HepG2 (cell line): ENCODE results near the gene SAP25. TPM values are rescaled to one million over a fixed set of nuclear protein-coding genes. Genes with fewer than 3 reads are reported as not detected.

Source experiments
- ATM ChIP-seq: fragments of 450-650 bp; IDR thresholded peaks from 2 replicates; pipeline ENCODE4 v1.7.1; 2017; ENCODE audit warnings: mild to moderate bottlenecking, borderline replicate concordance
- FOXA1 ChIP-seq, 2 experiments: fragments of 450-650 bp in 1 of 2; sonication (generic) in 1 of 2; formaldehyde crosslinking in 1 of 2; IDR thresholded peaks; 2 replicates each; pipeline versions ENCODE4 v1.4.0 to v1.6.1; 2016 to 2020; ENCODE audit warnings: missing genetic modification reagents in 1 of 2
- MEIS2 ChIP-seq: sonication (generic); formaldehyde crosslinking; IDR thresholded peaks from 2 replicates; pipeline ENCODE4 v1.9.0; 2021; ENCODE audit warnings: mild to moderate bottlenecking, missing genetic modification reagents
- ONECUT2 ChIP-seq: sonication (generic); formaldehyde crosslinking; IDR thresholded peaks from 2 replicates; pipeline ENCODE4 v1.4.0; 2020; ENCODE audit warnings: missing genetic modification reagents
- PHB2 ChIP-seq: fragments of 450-650 bp; IDR thresholded peaks from 2 replicates; pipeline ENCODE4 v1.6.1; 2018; ENCODE audit not compliant: partially characterized antibody
- SALL1 ChIP-seq: sonication (generic); formaldehyde crosslinking; IDR thresholded peaks from 2 replicates; pipeline ENCODE4 v1.8.0; 2022; ENCODE audit warnings: mild to moderate bottlenecking, missing genetic modification reagents
- ZNF12 ChIP-seq: sonication (generic); formaldehyde crosslinking; IDR thresholded peaks from 2 replicates; pipeline ENCODE4 v1.5.0; 2020; ENCODE audit warnings: missing genetic modification reagents
- ZNF136 ChIP-seq: sonication (generic); formaldehyde crosslinking; IDR thresholded peaks from 2 replicates; pipeline ENCODE4 v1.8.1; 2022; ENCODE audit warnings: low read depth, mild to moderate bottlenecking, moderate library complexity, missing genetic modification reagents
- ZNF225 ChIP-seq: sonication (generic); formaldehyde crosslinking; IDR thresholded peaks from 2 replicates; pipeline ENCODE4 v1.4.0; 2020; ENCODE audit warnings: mild to moderate bottlenecking, missing genetic modification reagents
- ZNF737 ChIP-seq: sonication (generic); formaldehyde crosslinking; IDR thresholded peaks from 2 replicates; pipeline ENCODE4 v1.5.0; 2020; ENCODE audit warnings: missing genetic modification reagents, mild to moderate bottlenecking, borderline replicate concordance
- ZNF788 ChIP-seq: sonication (generic); formaldehyde crosslinking; IDR thresholded peaks from 2 replicates; pipeline ENCODE4 v1.5.0; 2020; ENCODE audit warnings: mild to moderate bottlenecking, missing genetic modification reagents, borderline replicate concordance
- ZNF850 ChIP-seq: sonication (generic); formaldehyde crosslinking; conservative IDR thresholded peaks from 2 replicates; pipeline ENCODE4 v1.9.0; 2021; ENCODE audit warnings: mild to moderate bottlenecking, missing genetic modification reagents
- ZZZ3 ChIP-seq: sonication (generic); formaldehyde crosslinking; IDR thresholded peaks from 2 replicates; pipeline ENCODE4 v1.4.0; 2020; ENCODE audit warnings: missing genetic modification reagents, mild to moderate bottlenecking, borderline replicate concordance
- polyA plus RNA-seq, 8 experiments: library from polyadenylated mRNA; depleted of rRNA in 3 of 8; stranded (reverse) in 7 of 8; unstranded in 1 of 8; fragments of >200 nt; fragmentation: Illumina TruSeq in 4 of 8; extraction: Trizol in 4 of 8; gene quantifications; 2 replicates each; pipeline versions ENCODE4 v1.2.1 to v1.2.3, GENCODE V29; 2011 to 2016; ENCODE audit warnings: low read depth in 4 of 8, missing spikeins in 1 of 8, mixed read lengths in 1 of 8; ENCODE audit not compliant: insufficient read depth in 1 of 8
- total RNA-seq, 5 experiments: library from RNA; depleted of rRNA; stranded (reverse); fragments of >200 nt; fragmentation: Illumina TruSeq; extraction: Trizol; gene quantifications; 2 replicates each; pipeline ENCODE4 v1.2.3, GENCODE V29; 2016; ENCODE audit warnings: low read depth in 1 of 5
- TF ChIP-seq, protein P1 (sequence below): sonication (generic); formaldehyde crosslinking; IDR thresholded peaks from 2 replicates; pipeline ENCODE4 v1.4.0; 2020; ENCODE audit warnings: missing genetic modification reagents
- TF ChIP-seq, protein P2 (sequence below): sonication (generic); formaldehyde crosslinking; IDR thresholded peaks from 2 replicates; pipeline ENCODE4 v1.5.0; 2020; ENCODE audit warnings: mild to moderate bottlenecking, missing genetic modification reagents
- TF ChIP-seq, protein P3 (sequence below): sonication (generic); formaldehyde crosslinking; IDR thresholded peaks from 2 replicates; pipeline ENCODE4 v1.5.0; 2020; ENCODE audit warnings: mild to moderate bottlenecking, missing genetic modification reagents, borderline replicate concordance
- TF ChIP-seq, protein P4 (sequence below): sonication (generic); formaldehyde crosslinking; IDR thresholded peaks from 2 replicates; pipeline ENCODE4 v1.4.0; 2020; ENCODE audit warnings: missing genetic modification reagents, borderline replicate concordance

Gene SAP25
- total and polyA plus RNA-seq, 2 of the 13 experiments (the other 11 are each of a cell fraction or from before 2014, with no cell fraction given), result 0.15 to 0.20 TPM

- TF ChIP-seq, protein P1, sequence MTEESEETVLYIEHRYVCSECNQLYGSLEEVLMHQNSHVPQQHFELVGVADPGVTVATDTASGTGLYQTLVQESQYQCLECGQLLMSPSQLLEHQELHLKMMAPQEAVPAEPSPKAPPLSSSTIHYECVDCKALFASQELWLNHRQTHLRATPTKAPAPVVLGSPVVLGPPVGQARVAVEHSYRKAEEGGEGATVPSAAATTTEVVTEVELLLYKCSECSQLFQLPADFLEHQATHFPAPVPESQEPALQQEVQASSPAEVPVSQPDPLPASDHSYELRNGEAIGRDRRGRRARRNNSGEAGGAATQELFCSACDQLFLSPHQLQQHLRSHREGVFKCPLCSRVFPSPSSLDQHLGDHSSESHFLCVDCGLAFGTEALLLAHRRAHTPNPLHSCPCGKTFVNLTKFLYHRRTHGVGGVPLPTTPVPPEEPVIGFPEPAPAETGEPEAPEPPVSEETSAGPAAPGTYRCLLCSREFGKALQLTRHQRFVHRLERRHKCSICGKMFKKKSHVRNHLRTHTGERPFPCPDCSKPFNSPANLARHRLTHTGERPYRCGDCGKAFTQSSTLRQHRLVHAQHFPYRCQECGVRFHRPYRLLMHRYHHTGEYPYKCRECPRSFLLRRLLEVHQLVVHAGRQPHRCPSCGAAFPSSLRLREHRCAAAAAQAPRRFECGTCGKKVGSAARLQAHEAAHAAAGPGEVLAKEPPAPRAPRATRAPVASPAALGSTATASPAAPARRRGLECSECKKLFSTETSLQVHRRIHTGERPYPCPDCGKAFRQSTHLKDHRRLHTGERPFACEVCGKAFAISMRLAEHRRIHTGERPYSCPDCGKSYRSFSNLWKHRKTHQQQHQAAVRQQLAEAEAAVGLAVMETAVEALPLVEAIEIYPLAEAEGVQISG (CRISPR knock-in tag), result no peak
- TF ChIP-seq ZNF737 (CRISPR knock-in tag) (no peak), MEIS2 (CRISPR knock-in tag) (peak; percentile 86; the same call in 1 of the 2 replicates), ZNF850 (CRISPR knock-in tag) (no peak), PHB2 (no peak), ATM (no peak), ZNF225 (CRISPR knock-in tag) (no peak), SALL1 (CRISPR knock-in tag) (no peak; the same call in 1 of the 2 replicates), ZNF136 (CRISPR knock-in tag) (no peak), ONECUT2 (CRISPR knock-in tag) (0 out of 2 replicates have a peak, but pooled peaks have one; percentile 43), FOXA1 (IDR thresholded peaks at IDR 0.05) (peak; percentile 56; the same call in 1 of the 2 replicates), FOXA1 (CRISPR knock-in tag; IDR thresholded peaks at IDR 0.05) (peak; percentile 96), ZNF12 (peak; percentile 38; the same call in 1 of the 2 replicates), ZZZ3 (CRISPR knock-in tag) (no peak), ZNF788 (no peak; the same call in 1 of the 2 replicates)
- TF ChIP-seq, protein P2, sequence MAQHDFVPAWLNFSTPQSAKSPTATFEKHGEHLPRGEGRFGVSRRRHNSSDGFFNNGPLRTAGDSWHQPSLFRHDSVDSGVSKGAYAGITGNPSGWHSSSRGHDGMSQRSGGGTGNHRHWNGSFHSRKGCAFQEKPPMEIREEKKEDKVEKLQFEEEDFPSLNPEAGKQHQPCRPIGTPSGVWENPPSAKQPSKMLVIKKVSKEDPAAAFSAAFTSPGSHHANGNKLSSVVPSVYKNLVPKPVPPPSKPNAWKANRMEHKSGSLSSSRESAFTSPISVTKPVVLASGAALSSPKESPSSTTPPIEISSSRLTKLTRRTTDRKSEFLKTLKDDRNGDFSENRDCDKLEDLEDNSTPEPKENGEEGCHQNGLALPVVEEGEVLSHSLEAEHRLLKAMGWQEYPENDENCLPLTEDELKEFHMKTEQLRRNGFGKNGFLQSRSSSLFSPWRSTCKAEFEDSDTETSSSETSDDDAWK (CRISPR knock-in tag), result no peak
- TF ChIP-seq, protein P3, sequence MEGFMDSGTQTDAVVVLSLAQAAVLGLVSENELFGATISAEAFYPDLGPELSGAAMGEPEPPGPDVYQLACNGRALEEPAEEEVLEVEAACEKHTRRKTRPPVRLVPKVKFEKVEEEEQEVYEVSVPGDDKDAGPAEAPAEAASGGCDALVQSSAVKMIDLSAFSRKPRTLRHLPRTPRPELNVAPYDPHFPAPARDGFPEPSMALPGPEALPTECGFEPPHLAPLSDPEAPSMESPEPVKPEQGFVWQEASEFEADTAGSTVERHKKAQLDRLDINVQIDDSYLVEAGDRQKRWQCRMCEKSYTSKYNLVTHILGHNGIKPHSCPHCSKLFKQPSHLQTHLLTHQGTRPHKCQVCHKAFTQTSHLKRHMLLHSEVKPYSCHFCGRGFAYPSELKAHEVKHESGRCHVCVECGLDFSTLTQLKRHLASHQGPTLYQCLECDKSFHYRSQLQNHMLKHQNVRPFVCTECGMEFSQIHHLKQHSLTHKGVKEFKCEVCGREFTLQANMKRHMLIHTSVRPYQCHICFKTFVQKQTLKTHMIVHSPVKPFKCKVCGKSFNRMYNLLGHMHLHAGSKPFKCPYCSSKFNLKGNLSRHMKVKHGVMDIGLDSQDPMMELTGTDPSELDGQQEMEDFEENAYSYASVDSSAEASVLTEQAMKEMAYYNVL, result peak; percentile 71; the same call in 1 of the 2 replicates
- TF ChIP-seq, protein P4, sequence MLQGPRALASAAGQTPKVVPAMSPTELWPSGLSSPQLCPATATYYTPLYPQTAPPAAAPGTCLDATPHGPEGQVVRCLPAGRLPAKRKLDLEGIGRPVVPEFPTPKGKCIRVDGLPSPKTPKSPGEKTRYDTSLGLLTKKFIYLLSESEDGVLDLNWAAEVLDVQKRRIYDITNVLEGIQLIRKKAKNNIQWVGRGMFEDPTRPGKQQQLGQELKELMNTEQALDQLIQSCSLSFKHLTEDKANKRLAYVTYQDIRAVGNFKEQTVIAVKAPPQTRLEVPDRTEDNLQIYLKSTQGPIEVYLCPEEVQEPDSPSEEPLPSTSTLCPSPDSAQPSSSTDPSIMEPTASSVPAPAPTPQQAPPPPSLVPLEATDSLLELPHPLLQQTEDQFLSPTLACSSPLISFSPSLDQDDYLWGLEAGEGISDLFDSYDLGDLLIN (CRISPR knock-in tag), result no peak
Measured at GRCh38 chr7:100546129-100546925, 27.4 kb downstream of the SAP25 start (continued).
